ENCODE measurements around the gene FHL2.

DNA sequence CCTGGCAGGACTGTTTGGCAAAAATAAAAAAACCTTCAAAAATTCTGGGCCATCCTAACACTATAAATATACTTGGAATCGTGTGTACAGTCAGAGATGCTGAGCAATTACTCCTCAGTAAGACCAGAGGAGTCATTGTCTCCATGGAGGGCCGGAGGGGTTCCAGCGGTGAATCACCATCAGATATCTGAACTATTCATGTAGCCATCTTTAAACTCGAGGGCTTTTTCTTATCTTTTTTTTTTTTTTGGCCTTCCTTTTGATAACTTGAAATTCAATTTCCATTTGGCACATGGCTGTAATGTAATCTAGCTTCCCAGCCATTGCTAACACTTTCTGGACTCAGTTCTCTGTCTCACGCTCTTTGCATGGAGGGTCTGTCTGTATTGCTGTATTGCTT is 7.4 kb upstream of the FHL2 start:
- TF ChIP-seq EZH2phosphoT487 (IDR thresholded peaks at IDR 0.05; ENCODE audit: borderline replicate concordance, low read length) (no peak), CTCF (IDR thresholded peaks at IDR 0.05; ENCODE audit: low read depth, low read length, poor library complexity, severe bottlenecking) (no peak)

All from DOHH2 (cell line).